GM18858 (cell line): ENCODE results near the gene IKZF5.

Experiments
- ATAC-seq: cut with Tn5 transposase; IDR thresholded peaks from one replicate; pipeline ENCODE4 v1.9.1; 2021; ENCODE audit not compliant: unreplicated experiment

Gene IKZF5

DNA sequence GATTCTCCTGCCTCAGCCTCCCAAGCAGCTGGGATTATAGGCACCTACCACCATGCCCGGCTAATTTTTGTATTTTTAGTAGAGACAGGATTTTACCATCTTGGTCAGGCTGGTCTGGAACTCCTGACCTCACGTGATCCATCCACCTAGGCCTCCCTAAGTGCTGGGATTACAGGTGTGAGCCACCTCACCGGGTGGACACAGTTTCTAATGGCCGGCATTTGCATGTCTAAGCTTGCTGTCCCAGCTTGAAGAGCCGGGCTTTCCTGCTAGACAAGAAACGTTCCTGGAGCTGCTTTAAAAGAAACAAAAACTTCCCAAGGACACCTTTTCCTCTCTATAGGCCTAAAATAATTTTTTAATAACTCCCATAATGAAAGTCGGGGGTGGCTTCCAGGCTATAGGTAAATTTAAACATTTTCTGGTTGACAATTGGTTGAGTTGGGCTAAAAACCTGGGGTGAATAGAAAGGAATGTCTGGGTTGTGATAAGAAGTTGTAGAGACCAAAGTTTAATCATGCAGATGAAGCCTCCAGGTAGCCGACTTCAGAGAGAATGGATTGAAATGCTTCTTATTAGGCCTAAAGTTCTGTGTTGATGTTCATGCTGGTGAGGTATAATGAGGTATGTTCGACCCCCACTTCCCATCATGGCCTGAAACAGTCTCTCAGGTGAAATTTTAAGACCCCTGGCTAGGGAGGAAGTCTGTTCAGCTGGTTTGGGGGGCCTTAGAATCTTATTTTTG is 9.0 kb upstream of the IKZF5 start:
- ATAC-seq: no peak

DNA sequence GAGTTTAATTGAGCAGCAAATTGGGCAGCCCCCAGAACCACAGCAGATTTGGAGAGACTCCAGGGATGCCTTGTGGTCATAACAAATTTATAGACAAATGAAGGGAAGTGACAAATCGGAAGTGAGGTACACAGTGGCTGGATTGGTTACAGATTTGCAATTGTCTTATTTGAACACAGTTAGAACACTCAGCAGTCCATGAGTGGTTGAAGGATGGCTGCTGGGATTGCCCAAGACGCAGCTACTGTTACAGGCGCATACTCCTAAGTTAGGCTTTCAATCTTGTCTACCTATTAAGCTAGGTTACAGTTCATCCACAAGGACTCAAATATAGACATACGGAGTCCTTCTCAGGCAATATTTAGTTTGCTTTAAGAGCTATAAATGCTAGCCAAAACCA is 7.6 kb upstream of the IKZF5 start:
- no peak for ATAC-seq

DNA sequence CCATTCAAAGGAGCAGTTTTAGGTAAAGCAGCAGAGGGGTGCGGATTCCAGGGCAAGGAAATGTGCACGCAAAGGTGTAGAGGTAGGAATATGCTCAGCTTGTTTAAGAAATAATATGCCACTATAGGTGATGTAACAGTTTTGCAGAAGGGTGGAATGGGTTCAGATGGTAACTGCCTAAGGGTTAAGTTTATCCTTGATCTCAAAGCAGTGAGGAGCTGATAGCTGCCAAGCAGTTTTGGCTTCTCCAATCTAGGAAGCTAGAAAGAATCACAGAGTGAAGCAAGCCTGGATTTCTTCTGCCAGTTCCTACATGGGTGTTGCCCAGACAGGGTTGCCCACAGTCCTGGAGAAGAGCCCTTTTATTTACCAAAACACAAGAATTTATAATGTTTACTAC is 6.2 kb upstream of the IKZF5 start:
- ATAC-seq: no peak

DNA sequence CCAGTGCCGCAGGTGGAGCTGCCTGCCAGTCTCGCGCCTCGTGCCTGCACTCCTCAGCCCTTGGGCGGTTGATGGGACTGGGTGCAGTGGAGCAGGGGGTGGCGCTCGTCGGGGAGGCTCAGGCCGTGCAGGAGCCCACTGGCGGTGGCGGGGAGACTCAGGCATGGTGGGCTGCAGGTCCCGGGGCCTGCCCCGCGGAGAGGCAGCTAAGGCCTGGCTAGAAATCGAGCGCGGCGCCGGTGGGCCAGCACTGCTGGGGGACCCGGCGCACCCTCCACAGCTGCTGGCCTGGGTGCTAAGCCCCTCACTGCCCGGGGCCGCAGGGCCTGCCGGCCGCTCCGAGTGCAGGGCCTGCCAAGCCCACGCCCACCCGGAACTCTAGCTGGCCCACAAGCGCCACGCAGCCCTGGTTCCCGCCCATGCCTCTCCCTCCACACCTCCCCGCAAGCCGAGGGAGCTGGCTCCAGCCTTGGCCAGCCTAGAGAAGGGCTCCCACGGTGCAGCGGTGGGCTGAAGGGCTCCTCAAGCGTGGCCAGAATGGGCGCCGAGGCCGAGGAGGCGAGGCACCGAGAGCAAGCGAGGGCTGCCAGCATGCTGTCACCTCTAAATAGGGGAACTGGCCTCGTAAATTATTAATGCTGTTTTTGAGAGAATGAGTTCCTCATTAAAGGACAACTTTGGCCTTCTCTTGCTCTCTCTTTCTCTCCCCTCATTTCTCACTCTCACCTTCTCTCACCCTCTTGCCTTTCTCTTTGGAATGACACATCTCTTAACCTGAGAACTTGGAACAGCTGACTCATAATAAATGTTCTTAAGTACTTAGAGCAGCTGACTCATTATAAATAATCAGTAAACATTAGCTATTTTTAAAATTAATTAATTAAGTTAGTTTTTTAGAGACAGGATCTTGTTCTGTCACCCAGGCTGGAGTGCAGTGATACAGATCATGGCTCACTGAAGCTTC is 5.1 kb upstream of the IKZF5 start:
- no peak for ATAC-seq

DNA sequence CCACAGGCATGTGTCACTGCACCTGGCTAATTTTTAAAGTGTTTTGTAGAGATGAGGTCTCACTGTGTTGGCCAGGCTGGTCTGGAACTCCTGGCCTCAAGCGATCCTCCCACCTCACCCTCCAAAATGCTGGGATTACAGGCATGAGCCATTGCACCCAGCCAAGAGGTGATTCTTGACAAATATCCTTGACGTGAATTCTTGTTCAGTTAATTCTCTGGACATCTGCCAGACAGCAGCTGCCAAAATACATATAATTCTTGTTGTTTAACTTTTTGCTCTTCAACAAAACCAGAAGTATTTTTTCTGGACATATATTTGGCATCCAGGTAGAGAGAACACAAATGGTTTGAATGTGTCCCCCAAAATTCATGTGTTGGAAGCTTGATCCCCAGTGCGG is 3.4 kb upstream of the IKZF5 start:
- ATAC-seq: no peak

DNA sequence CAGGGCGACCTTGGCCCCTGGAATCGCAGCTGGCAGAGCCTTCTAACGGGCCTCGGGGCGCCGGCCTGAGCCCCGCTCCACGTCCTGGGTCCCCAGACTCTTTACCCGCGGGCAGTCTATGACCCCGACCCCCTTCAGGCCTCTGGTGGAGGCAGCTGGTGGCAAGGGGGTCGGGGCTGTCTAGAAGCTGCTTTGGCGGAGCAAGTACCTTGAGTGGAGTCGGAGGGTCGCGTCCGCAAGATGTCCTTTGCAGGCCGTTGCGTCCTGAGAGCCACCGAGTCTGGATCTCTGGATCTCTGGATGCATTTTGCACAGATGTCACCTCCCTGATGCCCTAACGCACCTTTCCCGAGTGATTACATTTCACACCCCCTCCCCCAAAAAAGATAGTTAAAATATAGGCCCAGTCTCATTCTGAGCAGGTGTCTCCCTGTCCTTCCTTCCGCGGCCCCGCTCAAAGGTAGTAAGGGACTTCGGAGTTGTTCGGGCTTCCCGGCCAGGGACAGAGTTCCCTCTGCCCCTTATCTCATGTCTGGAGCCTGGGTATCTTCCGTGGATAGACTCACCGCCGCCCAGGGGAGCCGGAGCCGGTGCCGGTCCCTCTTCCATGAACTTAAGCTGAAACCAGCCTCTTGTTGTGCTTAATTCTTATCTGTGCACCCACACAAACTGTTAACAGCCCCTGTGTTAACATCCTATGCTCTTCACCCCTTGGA is 668 bp upstream of the IKZF5 start:
- ATAC-seq: no peak

DNA sequence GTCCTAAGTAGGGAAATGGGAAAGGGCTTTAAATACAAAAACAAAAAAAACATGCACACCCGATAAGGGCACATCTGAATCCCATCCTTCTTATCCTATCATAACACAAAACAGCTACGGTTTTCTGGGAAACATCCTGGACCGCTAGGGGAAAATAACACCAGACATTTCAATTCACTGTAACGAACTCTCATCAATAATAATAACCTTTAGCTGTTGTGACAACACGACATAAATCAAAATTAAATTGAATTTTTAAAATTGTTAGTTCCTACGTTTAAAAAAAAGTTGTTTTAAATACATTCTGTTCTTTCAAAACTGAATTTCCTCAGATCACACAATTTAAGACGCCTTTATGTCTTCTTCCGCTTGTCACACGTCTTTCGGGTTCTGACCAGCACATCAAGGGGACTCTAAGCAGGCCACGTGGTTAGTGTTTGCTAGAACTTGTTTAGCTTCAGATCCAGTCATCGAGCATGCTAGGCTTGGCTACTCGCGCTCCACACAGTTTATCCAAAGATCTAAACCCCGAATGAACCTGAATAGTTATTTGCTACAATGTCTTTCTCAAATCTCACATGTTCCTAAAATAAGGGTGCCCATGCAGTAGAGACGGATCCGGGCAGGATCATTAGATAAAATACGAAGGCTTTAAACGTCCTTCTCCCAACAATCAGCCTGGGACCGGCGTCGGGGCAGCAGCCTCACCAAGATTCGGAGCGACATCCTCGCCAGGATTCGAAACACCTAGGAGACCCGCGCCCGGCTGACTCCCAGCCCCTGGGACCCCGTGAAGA is 839 bp downstream of the IKZF5 start:
- peak; percentile 31 for ATAC-seq

DNA sequence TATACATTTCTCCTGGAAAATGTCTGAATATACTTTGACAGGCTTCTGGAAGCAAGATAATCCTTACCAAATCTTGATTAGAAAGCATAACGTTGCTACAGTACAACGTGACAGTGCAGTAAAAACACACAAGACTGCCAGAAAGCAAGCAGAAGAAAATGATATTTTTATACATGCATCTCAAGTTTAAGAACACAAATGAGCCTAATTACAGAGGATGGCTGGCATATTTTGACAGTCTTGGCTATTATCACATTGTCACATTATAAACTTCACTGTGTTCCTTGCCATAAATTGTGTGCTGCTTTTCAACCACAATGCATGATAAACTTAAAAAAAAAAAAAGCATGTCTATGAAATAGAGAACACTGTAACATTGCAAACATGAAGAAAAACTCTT is 4.3 kb downstream of the IKZF5 start:
- ATAC-seq: no peak

DNA sequence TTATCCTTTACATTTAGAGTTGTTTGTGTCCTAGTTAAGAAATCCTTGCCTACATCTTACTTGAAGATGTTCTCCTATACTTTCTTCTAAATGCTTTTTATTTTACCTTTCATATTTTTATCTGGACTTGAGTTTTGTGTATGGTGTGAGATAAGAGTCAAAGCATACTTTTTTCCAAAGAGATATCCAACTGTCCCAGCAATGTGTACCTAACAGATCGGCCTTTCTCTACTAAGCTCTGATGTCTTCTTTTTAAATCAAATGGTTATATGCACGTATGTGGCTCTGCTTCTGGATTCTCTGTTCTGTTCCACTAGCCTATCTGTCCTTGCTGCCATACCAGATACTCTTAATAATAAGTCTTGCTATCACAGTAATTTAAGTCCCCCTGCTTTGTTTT is 7.2 kb downstream of the IKZF5 start:
- no peak for ATAC-seq

DNA sequence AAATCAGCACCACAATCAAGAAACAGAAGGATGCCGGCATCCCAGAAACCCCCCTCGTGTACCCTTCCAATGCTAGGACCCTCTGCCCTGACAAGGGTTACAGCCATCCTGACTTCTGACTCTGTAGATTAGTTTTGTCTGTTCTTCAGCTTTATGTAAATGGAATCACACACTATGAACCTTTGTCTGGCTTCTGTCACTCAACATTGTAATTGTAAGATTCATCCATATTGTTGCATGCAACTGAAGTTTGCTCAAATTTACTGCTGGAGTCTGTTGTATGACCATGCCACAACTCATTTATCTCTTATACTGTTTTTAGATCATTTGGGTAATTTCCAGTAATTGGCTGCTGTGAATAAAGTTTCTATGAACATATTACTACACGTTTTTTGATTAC is 8.4 kb downstream of the IKZF5 start:
- ATAC-seq: no peak

DNA sequence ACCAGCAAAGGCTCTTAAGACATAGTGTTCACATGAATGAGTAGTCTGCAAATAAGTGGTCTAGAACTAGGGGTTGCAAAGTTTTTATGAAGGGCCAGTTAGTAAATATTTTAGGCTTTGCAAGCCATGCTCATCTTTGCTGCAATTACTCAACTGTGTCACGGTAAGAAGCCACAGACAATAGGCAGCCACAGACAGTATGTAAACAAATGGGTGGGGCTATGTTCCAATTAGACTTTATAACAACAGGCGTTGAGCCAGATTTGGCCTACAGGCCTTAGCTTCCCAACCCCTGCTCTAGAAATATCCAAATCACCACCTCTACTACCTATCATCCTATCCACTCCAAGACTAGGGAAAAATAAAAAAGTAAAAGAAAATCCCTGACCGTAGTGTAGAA is 9.2 kb downstream of the IKZF5 start:
- ATAC-seq: no peak

DNA sequence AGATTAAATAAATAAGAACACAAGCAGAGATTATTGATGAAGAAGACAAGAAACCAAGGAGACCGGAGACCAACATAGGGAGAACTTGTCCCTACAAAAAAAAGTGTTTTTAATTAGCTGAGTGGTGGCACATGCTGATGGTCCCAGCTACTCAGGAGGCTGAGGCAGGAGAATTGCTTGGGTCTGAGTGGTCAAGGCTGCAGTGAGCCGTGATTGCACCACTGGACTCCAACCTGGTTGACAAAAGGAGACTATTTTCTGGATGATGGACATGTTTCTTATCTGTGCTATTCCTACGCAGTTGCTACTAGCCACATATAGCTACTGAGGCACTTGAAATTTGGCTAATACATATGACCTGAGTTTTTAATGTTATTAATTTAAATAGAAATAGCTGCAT is 9.7 kb downstream of the IKZF5 start:
- no peak for ATAC-seq

DNA sequence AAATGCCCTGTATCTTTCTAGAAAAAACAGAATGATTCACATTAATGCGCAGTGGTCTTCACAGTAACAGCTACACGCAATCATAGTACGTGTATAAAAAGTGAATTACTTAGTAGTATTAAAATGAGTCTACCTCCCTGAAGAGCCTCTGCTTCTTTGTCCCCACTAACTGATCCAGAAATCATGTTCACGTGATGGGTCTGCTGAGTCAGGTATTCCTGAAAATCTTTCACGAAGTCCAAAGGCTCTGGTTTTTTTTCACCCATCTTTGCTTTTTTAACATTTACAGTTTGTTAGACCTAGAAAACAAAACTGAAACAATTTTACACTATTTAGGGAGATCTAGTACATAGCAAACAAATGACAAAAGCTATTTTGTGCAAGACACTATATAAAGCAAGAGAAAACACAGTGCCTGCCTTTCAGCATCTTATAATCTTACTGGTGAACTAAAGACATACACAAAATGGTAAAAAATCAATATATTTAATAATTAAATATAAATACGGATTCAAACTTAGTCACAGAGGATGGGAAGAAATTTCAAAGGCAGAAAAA is 10.2 kb downstream of the IKZF5 start:
- no peak for ATAC-seq

DNA sequence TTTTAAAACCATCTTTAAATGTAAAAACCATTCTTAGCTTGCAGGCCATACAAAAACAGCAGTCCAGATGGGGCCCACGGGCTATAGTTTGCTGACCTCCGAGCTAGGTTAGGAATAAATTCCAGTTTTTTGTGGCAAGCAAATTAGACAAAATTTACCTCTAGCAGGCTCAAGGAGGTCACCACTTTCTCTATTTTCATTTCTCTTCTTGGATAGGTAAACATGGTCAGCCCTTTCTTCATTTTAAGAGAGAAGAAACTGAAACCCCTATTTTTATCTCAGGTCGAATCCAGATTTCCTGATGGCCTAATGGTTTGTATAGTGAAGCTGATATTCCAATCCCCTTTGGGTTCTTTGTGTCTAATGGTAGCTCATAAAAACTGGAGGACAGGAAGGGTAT is 10.7 kb downstream of the IKZF5 start:
- ATAC-seq: no peak

DNA sequence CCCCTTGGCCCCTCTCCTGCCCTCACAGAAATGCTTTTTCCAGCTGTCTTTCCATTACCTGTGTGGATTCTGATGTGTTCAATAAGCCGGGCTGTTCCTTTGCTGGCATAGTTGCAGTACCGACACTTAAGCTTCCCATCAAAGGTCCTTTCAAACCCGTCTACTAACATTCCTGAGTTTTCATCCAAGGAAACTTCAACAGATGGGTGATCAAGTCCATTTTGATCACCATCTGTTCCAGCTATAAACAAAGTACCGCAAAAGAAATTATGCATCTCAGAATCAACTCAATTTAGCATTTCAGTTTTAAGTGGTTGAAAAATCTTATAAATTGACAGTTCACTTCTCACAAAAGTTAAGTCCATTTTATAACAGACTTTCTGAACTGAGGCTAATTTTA is 12.7 kb downstream of the IKZF5 start:
- no peak for ATAC-seq

DNA sequence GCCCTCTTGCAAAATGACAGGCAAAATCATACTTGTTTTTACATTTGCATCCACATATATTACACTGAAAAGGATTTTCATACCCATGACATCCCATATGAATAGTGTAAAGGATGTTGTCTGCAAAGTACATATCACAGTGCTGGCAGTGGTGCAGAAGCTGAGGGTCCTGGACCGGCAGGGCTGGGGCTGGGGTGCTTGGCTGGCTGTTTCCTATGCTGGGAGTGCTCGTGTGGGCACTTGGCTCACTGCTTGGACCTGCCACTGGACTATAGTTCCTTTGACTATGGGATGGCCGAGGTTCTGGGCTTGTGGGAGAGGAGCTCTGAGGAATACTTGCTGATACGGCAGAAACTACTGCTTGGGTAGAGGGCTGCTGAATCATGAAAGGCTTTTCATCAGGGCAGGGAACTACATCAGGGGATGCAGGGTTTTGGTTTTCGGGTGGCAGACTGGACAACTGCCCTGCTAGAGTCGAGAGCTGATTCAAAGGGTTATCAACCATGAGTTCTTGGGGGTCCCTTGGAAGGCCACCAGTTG is 14.7 kb downstream of the IKZF5 start:
- ATAC-seq: no peak

DNA sequence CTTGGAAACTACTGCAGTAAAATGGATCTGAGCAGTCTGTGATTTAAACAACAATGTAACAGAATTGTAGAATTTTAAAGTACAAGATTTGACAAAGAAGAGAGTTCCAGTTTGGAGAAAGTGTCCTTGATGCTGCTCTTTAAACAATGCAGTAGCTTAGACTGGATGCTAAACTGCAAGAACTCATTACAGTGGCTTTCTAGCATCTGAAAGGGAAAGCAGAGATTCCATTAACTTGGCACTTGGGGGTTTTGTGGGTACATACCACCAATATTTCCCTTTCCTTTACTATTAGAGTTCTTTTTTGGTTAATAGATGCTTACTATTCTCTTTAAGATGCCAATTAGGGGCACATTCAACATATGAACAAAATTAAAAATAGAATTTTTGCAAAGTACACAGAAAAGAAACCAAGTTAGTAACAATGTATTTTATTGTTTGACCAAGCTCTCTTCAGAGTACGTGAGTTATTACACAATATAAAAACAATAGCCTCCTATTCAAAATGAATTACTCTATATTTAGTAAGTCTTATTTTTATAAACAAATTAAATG is 16.5 kb downstream of the IKZF5 start:
- ATAC-seq: no peak

DNA sequence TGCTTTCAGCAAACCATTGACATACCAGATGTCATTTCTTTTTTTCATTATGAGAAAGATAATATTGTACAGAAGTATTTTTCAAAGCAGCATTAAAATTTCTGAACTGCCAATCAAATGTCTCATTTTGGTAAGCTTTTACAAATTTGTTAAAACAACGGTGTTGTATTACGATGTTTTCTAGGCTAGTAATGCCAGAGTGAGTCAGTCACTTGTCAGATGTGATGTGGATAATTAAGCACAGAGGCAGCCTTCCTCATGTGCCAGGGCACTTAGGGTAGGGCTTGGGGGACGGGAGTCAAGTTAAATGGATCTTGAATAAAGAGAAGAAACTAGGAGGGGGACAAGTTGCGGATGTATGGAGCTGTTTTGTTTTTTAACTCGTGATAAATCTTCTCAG is 18.3 kb downstream of the IKZF5 start:
- no peak for ATAC-seq

DNA sequence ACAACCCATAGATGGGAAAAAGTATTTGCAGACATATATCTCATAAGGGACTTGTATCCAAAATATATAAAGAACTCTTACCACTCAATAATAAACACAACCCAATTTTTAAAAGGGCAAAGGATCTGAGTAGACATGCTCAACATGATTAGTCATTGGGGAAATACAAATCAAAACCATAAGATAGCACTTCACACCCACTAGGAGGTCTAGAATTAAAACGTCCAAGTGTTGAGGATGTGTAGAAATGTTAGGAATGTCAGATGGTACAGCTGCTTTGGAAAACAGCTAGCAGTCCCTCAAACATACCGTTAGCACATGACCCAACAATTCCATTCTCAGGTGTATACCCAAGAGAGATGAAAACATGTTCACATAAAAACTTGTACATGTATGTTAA is 20.1 kb downstream of the IKZF5 start:
- no peak for ATAC-seq

DNA sequence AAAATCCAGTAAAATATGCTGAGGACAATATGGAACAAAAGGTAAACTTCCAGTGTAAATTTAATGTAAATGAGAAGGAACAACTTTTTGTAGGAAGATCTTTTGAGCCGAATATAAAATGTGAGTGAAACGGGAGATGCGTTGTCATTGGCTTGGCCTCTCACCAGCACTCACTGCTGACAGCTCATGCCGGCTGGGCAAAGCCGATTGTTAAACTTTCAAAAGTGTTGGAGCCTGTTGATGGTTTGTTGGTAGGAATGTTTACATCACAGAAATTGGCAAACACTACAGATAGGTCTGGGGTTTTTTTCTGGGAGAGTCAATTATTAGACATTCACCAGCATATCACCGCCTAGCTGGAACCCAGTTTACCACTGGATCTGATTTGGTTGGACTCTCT is 22.3 kb downstream of the IKZF5 start:
- ATAC-seq: no peak
